Activated CD8-positive, alpha-beta memory T cell treated with anti-CD3 and anti-CD28 coated beads for 48 hours (primary cell): Measurements from ENCODE around the gene TENT5C.

Experiments used
- DNase-seq, 3 experiments: peaks; one replicate each; pipeline ENCODE4 v3.0.0-alpha.2; 2020; ENCODE audit warnings: low read depth in 2 of 3, low spot score in 2 of 3

Gene TENT5C

DNA sequence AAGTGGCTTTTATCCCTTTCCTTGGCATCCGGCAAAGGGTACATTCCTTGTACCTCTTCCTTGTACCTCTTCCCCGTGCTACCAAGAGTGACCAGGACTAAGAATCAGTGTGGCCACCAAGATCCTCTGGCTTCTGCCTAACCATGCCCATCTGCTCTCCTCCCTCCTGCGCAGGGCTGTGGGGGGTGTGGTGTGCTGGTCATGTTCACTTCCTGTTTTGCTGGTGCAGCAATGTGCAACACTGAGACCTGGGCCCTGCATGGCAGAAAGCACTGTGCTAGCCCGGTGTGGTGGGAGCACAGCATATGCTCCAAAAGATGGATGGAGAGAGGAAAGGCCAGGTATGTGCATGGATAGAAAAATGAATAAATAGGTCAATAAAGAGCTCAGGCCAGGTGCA is 33.3 kb upstream of the TENT5C start:
- no peak for DNase-seq

DNA sequence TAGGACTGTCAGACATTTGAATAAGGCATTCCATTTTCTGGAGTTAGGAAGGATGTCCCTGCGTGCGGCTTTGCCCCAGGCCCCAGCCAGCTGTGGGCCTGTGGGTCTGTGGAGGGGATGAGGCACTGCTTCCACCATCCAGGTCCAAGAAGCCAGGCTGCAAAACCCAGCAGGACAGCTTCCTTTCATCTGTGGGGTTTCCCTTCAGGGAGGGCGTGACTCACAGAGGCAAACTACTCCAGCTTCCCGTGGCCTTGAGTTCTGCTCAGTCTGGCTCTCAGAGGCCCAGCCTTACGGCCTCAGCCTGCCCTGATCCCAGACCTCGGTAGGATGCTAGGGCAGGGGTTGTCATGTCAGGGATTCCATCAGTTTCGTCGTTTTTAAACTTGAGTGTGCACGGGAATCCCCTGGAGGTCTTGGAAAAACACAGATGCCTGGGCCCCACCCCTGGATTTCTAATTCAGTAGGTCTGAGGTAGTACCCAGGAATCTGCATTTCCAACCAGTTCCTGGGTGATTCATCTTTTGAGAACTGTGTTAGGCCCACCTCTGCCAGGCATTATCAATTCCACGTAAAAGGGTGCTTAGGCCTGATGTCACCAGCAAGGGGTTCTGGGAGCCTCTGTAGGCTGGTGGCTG is 32.3 kb upstream of the TENT5C start:
- DNase-seq, result no peak

DNA sequence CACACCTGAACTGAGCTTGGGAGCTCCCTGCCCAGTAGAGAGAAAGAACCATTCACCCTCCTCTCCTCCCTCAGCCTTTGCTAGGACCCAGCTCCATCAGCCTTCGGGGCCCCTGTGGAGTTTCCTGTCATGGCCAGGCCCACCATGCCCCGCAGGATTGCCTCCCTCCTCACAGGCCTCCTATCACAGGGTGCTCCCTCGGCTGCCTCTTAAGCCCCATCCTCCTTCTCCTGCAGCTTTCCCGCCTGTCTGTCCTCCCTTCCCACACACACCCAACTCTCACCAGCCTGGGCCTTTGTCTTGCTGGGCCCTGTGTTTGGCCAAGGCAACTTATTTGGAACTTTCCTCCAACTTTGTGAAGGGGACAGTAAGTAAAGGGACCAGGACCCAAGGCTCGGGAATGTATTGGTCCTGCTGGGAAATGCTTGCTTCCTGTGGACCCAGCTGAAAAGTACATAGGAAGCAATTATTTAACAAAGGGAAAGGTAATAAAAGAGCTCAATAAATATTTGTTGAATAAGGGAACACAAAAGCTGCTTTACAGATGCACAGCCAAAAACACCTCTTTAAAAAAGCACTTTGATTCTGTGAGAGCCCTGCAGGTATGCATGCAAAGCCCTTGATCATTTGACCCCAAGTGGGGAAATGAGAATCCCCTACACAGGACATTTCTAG is 31.6 kb upstream of the TENT5C start:
- no peak for DNase-seq

DNA sequence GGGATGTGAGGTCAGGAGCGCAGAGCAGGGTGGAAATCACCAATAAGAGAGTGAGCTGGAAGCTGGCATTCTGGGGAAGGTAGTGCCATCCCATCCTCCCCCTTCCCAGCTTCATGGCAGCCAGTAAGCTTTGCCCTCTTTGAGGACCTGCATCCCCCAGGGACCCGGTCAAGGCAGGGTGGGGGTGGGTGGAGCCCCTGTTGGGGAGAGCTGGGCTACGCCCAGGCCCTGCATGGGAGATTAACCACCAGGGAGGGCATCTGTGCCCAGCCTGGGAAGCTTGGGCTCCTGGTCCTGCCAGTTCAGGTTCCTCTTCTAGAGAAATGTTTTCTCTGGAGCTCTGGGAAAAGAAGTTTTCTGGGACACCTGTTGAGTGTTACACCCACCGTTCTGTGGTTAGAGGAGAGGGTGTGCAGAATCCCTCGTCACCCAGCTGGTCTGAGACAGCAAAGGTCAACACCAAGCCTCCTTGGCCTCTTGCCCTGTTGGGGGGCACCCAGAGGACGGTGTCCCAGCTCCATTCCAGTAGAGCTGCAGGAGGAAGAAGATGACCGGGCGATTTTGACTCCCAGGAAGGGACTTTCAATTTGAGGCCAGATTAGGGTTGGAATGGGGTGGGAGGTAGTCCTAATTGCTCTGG is 30.1 kb upstream of the TENT5C start:
- DNase-seq, result no peak

DNA sequence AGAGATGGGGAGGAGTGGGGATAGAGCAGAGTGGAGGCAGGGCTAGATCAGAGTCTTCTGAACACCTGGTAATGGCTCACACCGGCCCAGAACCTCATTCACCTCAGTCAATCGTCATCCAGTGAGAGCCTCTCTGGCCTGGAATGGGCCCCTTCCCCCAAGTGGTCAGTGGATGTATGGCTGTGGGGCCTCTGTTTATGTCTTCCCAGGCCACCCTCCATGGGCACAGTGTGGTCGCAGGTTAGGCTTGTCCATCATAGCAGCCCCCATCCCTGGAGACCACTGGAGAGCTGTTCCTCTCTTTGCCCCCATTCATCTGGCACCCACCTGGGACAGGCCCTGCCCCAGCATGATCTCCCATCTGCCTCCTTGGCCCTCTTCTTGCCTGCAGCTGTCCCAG is 29.6 kb upstream of the TENT5C start:
- DNase-seq, result no peak

DNA sequence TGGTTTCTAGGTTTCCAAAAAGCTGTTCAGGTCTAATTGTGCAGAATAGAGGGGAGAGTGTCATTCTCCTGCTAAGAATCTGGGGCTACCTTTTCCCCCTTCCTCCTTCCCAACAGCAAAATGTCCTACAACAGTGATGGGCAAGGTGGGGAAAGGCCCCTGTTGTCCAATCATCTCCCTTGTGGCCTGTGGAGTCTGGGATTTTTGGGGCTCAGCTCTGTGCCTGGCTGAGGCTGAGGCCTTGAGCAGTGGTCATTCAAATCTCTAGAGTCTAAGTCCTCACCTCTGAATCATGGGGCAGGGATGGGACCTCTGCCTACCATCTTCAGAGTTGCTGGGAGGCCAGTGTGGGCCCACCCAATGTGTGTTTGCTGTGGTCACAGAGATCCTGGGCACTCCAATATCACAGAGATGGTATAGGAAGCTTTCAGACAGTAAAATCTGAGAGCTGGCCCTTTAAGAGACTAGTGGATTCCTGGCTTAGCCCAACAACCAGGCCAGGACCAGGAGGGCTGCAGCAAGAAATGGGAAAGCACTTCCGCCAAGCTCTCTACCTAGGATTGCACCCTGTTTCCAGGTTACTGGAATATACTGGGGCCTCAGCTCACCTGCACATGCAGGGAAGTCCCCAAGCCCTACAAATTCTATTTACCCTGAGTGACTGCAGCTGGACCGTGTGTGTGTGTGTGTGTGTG is 28.5 kb upstream of the TENT5C start:
- no peak for DNase-seq

DNA sequence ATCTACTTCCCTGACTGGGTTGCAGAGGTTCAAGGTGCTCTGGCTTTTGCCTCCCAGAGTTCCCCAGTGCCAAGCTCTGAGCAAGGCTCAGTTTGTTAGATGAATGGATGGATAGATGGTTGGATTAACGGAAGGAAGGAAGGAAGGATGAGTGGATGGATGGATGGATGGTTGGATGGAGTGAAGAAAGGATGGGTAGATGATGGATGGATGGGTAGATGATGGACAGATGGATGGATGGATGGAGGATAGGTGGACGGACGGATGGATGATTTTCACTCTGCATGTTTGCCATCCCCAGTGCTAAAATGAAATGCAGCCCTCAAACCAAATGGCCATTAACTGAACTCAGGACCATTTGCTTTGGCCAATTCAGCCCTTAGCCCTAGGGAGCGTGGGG is 27.4 kb upstream of the TENT5C start:
- no peak for DNase-seq

DNA sequence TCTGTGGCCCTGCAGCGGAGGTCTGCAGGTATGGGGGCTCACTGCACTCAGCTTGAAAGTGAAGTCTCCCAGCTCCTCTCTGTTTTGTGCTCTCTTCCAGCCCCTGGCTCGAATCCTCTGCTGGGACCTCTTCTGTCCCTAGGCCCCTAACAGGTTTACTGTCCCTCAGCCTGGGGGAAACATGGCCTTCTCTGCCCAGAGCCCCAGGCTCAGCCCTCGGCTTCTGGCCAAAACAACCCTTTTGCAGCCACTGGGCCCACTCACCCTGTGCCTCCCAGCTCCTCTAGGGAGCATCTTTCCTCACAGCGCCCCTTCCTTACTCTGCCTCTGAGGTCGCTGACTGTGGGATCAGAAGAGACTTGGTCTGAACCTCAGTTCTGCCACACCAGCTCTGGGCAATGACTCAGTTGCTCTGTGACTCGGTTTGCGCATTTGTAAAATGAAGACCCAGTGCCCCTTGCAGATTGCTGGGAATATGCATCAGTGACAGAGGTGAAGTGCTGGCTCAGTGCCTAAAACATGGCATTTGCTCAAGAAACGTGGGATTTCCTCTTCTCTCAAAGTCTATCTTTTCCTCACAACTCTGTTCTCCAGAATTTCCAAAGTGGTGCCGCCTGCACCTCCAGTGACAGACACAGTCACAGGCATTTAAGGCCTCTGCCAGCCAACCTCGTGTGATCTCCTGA is 26.5 kb upstream of the TENT5C start:
- no peak for DNase-seq

DNA sequence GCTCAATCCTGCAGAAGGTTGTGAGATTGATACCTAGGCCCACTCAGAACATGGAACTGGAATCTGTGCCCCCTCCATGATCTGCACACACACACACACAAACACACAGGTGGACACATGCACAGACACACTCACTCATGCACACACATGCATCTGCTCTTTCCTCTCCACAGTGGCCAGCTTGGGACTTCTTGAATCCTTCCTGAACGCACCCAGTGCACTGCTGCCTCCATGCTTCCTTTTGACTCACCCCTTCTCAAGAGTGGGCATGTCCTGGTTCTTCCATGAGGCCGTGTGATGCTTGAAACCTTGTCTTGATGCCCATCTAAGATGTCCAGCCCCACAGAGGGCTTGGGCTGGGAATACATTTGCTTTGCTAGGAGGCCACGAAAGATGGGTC is 25.4 kb upstream of the TENT5C start:
- no peak for DNase-seq

DNA sequence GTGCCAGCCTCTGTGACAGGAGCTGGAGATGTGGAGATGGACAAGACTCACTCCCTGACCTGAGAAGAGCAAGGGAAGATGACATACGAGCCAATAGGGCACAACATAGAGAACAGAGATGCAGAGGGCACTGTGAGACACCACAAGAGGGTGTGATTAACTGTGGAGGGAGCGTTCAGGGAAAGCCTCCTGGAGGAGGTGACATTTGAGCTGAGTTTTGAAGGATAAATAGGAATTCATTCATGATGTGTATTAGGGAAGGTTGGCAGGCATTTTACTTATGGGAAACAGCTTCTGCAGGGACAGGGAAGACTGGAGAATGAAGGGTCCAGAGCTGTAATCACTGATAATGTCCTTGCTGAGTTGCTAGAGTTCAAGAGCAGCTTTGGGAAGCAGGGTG is 25.0 kb upstream of the TENT5C start:
- DNase-seq, result no peak

DNA sequence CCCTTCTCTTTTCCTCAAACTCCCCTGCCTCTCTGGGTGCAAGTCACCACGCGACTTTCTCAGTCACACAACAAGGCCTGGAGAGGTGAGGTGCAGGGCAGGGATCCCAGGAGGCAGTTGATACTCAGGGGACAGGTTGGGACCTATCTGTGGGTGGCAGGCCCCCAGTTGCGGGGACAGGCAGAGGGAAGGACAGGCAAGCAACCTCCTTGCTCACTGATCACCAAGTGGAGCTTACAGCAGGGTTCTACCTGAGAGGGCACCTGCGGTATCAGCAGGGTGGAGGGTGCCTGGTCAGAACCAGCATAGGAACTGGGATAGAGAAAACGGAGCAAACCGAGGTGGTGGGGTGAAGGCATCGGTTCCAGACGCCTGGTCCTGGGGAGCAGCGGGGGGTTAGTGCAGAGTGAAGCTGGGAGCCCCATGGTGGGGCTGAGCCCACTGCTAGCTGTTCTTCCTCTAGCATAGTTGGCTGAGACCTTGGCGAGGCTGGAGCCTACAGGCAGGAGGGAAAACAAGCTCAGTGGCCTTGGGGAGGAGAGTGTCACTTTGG is 24.4 kb upstream of the TENT5C start:
- no peak for DNase-seq

DNA sequence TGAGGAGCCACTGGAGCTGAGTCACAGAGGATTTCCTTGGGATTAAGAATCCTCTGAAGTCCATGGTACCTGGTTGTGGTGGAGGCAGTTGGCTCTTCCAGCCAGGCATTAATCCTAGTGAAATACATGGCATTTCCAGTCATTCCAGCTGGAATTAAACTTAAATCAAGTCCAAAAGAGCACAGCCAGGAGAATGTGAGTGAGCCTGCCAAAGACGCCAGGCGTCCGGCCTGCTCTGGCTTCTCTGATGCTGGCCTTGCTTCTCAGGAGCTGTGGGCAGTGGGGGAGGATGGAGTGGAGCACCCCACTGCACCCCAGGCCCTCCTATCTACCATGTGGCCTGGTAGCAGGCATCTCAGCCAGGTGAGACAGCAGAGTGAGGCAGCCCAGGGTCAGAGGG is 23.4 kb upstream of the TENT5C start:
- no peak for DNase-seq

DNA sequence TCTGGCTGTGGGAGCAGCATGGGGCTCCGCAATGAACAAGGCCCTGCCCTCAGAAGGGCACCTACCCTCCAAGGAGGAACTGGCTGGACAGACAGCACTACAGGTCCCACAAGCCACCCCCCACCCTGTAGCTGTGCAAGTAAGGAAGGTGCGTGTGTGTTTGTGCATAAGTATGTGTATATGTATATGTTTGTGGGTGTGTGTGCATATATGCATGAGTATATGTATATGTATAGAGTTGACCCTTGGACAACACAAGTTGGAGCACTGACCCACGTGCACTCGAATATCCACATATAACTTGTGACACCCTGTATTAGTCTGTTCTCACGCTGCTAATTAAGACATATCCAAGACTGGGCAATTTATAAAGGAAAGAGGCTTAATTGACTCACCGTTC is 22.6 kb upstream of the TENT5C start:
- DNase-seq, result no peak

DNA sequence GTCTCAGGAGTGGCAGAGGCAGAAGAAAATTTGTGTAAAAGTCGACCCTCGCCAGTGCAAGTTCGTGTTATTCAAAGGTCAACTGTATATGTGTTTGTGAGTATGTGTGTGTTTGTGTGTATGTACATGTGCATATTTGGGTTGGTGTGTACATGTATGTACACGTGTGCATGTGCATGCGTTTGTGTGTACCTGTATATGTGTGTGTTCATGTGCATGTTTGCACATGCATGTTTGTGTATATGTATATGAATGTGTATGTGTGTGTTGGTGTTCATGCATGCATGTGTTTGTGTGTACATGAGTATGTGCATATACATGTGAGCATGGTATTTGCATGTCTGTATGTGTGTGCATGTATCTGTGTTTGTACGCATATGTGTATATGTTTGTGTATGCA is 21.7 kb upstream of the TENT5C start:
- no peak for DNase-seq

DNA sequence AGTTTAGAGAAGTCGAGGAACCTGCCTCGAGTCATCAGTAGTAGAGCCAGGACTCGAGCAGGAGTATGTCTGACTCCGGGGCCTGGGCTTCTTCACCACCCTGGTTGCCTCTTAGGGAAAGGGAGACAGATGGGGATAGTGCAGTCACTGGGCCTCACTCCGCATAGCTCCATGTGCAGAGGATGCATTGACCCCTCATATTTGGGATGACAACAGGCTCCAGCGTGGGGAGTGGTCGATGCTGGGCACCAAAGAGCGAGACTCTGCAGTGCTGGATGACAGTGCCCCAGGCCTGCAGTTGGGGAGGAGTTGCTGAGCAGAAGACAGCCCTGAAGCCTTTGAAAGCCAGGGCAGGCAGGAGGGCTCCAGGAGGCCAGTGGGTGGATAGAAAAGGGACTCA is 20.8 kb upstream of the TENT5C start:
- DNase-seq, result no peak

DNA sequence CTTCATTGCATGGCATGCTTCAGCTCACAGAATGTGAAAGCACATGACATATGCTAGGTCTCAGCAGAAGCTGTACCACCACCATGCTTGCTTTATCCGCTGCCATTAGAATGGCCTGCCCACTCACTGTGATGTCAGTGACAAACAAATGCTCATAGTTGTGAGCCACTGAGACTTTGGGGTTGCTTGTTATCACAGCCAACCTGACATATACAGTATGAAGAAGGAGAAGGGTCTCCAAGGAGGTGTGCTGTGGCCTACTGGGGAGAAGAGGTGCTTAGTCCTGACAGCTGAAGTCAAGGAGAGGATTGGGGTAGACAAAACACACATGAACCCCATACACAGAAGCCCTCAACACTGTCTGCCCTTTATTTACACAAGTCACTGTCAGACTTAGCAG is 19.5 kb upstream of the TENT5C start:
- no peak for DNase-seq

DNA sequence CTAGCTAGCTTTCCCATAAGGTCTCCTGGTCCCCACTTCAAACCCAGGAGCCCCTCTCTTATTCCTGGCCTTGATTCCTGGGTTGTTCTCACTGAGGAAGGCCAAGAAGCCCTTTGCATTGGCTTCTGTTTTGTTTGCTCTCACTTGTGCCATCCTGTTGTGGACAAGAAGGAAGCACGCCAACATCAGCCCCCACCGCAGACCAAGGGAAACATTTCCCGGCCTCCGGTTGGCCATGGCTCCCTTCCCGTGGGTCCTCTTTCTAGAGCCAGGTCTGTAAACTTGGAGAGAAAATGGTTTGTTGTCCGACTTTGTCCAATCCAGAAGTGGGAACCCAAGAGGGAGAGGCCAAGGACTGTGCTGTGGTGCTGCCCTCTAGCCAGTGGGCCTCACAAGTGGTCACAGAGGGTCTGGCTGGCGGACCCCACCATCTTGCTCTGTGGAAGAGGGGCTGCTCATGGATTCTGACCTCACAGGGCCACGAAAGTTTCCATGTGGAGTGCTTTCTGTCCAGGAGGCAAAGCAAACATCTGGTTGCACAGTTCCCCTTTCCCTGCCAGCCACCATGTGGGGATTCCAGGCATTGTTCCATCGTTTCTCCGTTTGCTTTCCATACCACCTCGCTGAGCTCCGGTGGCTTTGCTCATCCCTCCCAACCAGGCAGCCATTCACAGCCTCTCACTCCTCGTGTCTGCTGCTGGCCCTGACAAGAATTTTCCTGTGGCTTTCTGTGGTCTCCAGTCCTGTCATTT is 18.9 kb upstream of the TENT5C start:
- no peak for DNase-seq

DNA sequence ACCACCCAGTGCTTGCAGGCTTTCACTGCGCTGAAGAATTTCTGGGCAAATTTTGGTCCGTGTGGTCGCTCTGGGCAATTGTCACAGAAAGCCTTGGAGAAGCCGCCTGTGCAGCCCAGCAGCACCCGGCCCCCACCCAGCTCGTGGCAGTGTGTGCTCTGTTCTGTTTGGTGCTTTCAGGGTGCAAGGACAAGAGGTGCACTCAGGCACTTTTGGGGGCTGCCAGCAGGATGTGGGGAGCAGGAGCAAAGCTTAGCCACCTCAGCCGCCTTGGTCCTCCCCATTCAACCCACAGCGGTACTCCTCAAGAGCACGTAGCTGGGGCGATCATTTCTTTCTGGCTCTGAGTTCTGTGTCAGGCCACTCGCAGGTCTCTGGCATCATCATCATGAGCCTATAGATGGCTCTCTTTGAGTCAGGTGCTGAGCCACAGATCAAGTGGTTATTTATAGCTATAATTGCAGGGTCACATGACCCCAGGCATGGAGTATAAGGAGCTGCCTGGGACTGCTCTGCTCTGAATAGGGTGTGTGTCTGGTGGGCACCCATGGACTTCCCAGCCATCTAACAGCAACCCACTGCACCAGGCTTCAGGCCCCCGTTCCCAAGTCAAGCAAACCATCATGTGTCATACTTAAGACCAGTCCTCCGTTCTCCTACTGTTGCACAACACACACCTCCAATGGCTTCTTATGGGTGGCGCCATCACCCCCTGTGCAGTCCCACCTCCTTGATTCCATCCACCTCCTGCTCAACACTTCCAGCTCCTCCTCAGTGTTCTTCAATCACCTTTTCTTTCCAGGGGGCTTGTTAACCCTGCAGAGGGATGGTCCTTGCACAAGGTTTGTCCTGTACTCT is 18.1 kb upstream of the TENT5C start:
- DNase-seq, result no peak

DNA sequence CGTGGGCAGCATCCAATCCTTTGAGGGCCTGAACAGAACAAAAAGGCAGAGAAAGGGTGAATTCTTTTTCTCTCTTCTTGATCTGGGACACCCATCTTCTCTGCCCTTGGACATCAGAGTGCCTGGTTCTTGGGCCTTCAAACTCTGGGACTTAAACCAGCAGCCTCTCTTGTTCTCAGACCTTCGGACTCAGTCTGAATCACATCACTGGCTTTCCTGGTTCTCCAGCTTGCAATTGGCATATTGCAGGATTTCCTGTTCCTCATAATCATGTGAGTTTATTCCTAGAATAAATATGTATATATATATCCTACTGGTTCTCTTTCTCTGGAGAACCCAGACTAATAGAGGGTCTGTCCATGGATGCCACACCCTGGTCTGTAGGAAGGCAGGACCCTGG is 16.3 kb upstream of the TENT5C start:
- DNase-seq, result no peak
